ENCODE measurements around the gene CCR9.
A peak's percentile ranks its signal among the peaks of the same experiment; 100 is the strongest.

CCR9 gene

DNA sequence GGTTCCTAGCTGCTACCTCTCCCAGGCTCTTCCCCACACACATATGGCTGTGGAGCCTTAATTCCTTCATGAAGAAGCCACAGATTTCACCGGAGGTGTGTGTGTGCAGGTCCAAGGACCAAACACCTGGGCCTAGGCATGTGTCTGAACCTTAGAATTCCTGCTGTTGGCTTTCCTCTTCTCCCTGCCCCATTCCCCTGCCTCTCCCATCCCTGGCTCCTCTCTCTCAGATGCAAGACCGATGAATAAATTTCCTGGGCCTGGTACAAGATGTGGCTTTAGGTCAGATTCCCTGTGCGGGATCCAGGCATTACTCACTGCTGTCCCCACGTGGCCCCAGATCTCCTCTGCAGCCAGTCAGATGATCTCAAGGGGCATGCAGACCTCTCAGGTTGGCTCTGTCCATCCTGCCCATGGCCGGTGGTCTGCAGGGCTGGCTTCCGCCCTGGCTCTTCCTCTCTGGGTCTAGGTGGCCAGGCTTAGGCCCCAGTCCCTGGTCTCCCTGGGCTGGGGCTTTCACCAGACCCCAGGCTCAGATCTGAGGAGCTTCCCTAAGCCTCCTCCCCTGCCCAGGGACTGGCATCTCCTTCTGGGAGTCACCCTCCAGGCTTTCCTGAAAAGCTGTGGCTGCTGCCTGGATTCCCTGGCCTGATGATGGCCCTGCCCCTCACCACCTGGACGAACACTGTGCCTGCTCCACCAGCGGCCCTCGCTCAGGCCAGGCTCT lies 20.5 kb downstream of the CCR9 start:
- TF ChIP-seq, protein P1, sequence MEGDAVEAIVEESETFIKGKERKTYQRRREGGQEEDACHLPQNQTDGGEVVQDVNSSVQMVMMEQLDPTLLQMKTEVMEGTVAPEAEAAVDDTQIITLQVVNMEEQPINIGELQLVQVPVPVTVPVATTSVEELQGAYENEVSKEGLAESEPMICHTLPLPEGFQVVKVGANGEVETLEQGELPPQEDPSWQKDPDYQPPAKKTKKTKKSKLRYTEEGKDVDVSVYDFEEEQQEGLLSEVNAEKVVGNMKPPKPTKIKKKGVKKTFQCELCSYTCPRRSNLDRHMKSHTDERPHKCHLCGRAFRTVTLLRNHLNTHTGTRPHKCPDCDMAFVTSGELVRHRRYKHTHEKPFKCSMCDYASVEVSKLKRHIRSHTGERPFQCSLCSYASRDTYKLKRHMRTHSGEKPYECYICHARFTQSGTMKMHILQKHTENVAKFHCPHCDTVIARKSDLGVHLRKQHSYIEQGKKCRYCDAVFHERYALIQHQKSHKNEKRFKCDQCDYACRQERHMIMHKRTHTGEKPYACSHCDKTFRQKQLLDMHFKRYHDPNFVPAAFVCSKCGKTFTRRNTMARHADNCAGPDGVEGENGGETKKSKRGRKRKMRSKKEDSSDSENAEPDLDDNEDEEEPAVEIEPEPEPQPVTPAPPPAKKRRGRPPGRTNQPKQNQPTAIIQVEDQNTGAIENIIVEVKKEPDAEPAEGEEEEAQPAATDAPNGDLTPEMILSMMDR (IDR thresholded peaks at IDR 0.05; ENCODE audit: insufficient read depth, low read depth, low read length, missing control alignments): peak; percentile 32
- peak; percentile 22 for DNase-seq (ENCODE audit: low read depth)

GRCh38 chr3:45907769-45908705 lies 21.7 kb downstream of the CCR9 start:
- TF ChIP-seq, protein P1 (IDR thresholded peaks at IDR 0.05; ENCODE audit: insufficient read depth, low read depth, low read length, missing control alignments): no peak
- no peak overlapping the region for H3K4me3 ChIP-seq (ENCODE audit: low read length)

More for the DNA sequence above, 20.5 kb downstream of the CCR9 start:
- no peak overlapping the region for H3K4me3 ChIP-seq (ENCODE audit: low read length)

DNA sequence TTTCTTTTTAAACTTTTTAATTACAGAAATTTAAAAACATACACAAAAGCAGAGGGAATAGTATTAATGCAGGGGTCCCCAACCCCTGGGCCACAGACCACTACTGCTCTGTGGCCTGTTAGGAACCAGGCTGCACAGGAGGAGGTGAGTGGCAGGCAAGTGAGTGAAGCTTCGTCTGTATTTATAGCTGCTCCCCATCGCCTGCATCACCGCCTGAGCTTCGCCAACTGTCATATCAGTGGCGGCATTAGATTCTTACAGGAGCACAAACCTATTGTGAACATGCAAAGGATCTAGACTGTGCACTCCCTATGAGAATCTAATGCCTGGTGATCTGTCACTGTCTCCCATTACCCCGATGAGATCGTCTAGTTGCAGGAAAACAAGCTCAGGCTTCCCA lies 22.4 kb downstream of the CCR9 start:
- H3K4me3 ChIP-seq (ENCODE audit: low read length): no peak overlapping the region
- TF ChIP-seq, protein P1 (IDR thresholded peaks at IDR 0.05; ENCODE audit: insufficient read depth, low read depth, low read length, missing control alignments): no peak
- no peak for DNase-seq (ENCODE audit: low read depth)

More at GRCh38 chr3:45907769-45908705, 21.7 kb downstream of the CCR9 start:
- DNase-seq (ENCODE audit: low read depth): peak; percentile 42

- no peak for DNase-seq (ENCODE audit: low read depth)
- no peak overlapping the region for H3K4me3 ChIP-seq (ENCODE audit: low read length)
- TF ChIP-seq, protein P1 (IDR thresholded peaks at IDR 0.05; ENCODE audit: insufficient read depth, low read depth, low read length, missing control alignments): no peak
Measured at GRCh38 chr3:45909542-45909941, 23.2 kb downstream of the CCR9 start.

GRCh38 chr3:45910892-45911291 lies 24.5 kb downstream of the CCR9 start:
- no peak for DNase-seq (ENCODE audit: low read depth)
- H3K4me3 ChIP-seq (ENCODE audit: low read length): no peak overlapping the region
- TF ChIP-seq, protein P1 (IDR thresholded peaks at IDR 0.05; ENCODE audit: insufficient read depth, low read depth, low read length, missing control alignments): no peak

GRCh38 chr3:45911511-45912226 lies 25.3 kb downstream of the CCR9 start:
- DNase-seq (ENCODE audit: low read depth): no peak
- TF ChIP-seq, protein P1 (IDR thresholded peaks at IDR 0.05; ENCODE audit: insufficient read depth, low read depth, low read length, missing control alignments): no peak
- no peak overlapping the region for H3K4me3 ChIP-seq (ENCODE audit: low read length)

All from epithelial cell of esophagus (primary cell).